SK-N-DZ (cell line): ENCODE results near the gene APOD.
A peak's percentile ranks its signal among the peaks of the same experiment; 100 is the strongest.

Experiments
- DNase-seq: peaks from one replicate; pipeline ENCODE4 v3.0.0-alpha.2; 2015; ENCODE audit warnings: low spot score

APOD gene

GRCh38 chr3:195554458-195554857 lies 29.3 kb downstream of the APOD start:
- no peak for DNase-seq

DNA sequence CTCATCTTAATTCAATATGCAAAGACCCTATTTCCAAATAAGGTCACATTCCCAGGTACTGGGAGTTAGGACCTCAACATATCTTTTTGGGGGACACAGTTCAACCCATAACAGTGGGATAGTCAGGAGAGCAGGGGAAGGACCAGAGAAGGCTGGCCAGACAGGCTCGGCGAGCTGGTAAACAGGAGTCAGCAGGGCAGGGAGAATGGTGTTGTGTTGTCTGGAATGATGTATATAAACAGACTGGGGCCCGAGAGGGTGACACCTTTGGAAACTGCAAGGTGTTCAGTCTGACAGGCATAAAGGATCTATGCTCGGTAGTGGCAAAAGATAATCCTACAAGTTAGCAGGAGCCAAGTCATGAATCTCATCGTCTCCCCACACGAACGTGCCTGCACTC lies 30.5 kb downstream of the APOD start:
- no peak for DNase-seq

GRCh38 chr3:195551381-195551978 lies 32.3 kb downstream of the APOD start:
- no peak for DNase-seq

DNA sequence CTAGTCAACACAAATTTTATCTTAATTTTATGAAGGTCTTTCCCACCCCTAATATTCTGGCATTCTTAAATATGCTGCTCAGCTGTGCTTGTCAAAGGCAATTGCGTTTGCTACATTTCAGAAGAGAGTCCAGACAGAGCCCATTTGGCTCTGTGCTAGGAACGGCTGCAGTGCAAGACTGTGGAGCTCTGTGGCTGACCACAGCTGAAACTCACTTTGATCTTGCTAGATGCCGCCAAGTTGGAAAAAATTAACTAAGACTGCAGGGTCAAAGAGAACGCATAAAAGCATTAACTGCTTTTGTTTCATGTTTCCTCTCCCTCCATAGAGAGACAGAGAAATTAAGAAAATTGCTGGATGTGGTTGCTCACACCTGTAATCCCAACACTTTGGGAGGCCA lies 33.0 kb downstream of the APOD start:
- no peak for DNase-seq

- DNase-seq: no peak
Observed at GRCh38 chr3:195549931-195550519, 33.7 kb downstream of the APOD start.

GRCh38 chr3:195548987-195549386 lies 34.8 kb downstream of the APOD start:
- no peak for DNase-seq

DNA sequence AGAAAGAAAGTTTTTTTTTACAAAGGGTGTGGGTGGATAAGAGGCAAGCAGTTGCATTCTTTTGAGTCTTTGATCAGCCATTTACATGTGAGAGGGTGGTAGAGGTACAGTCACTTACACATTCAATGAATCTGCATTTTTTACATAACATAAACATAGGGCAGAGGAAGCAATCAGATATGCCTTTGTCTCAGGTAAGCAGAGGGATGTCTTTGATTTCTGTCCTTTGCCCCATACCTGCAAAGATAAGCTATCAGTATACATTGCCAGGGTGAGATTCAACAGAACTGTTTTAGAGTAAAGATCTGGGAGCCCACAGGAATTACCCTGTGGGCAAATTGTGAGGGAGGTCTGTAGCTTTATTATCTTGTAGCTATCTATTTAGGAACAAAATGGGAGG lies 35.2 kb downstream of the APOD start:
- no peak for DNase-seq

- DNase-seq: no peak
Observed at GRCh38 chr3:195548006-195548405, 35.7 kb downstream of the APOD start.

DNA sequence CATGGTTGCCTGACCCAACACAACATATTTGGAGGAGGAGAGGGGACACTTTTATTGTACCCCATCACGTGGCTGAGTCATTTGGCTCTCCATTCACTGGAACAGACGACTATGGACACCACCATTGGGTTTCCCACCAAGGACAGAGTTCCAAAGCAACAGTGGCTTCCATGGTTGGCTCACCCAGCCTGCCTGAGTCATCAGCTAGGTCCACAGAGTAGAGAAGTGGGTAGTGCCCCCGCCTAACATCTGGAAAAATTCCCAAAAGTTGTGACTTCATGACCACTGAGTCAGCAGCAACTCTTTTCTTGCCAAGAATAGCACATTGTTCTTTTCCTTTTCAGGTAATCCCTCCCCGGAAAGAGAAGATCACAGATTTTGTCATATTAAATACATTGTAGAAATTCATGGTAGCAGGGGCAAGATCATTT lies 37.6 kb downstream of the APOD start:
- no peak for DNase-seq

DNA sequence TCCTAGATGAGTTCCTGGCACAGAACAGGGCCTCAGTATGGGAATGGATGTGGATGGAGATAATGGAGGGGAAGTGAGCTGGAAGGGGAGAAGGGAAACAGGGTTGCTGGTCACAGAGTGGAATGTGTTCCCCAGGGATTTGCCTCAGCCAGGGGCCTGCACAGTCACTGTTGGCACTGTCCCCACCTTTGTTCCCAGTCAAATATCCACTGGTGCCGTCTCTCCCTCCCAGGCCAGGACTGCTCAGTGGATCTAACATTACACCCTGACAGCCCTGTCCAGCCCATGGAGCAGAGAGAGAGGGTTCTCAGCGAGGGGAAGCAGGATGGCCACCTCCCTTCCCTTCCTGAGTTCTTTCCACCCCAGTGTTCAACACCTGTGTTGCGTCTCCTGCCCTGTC lies 39.1 kb downstream of the APOD start:
- peak; percentile 58 for DNase-seq

GRCh38 chr3:195544230-195544536 lies 39.6 kb downstream of the APOD start:
- no peak for DNase-seq

- DNase-seq: peak; percentile 82
Observed at GRCh38 chr3:195543500-195544229, 40.1 kb downstream of the APOD start.

DNA sequence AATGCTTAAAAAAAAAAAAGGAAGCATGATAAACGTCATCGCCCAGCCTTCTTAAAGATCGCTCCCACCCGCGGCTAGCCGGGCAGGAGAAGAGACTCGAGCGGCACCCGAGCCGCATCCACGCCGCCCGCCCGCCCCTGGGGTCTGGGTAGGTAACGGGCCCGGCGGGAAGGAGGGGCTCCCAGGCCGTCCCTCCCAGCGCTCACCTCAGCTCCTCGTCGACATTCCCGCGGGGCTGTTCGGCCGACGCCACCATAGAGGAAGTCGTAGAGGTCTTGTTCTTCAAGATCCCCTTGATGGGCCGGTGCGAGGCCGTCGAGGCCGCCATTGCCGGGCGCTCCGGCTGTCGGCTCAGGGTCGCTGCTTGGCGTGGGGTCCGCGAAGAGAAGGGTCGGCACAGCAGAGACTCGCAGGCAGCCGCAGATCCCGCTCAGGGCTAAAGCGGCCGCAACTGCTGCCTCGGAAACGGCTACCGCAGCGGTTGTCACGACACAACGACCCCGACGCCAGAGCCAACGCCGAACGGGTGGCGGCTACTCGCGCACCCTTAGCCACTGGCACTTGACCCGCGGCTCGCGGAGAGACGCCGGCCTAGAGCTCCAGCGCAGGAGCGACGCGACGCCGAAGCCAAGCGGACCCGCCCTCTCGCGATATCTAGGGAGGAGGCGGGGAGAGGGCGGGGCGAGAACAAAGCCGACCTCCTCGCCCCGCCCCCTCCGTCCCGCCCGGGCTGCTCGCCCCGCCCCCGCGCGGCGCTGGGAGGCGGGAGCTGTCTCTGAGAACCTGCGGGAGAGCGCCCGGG lies 40.8 kb downstream of the APOD start, which contains the start of gene PPP1R2:
Gene PPP1R2 (minus strand): TSS at position 628 of the 802 bp plus-strand sequence. CDS start 300 bp downstream, at position 328.
- peak; percentile 94 for DNase-seq

DNA sequence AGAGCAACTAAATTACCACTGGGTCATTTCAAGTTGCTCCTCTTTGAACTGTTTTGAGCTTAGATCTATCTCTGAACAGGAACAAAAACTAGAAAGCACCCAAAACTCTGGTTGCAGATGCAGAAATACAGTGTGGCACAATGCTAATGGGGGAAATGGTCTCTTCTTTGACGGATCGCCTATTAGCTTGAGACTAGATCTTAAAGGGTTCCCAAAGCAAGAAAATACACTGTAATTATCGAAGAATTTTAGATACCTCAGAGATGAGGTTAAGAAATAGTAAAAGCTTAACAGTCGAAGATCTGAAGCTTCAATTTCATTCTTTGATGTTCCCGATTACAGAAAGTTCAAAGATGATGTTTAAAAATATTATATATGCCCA lies 41.4 kb downstream of the APOD start:
- no peak for DNase-seq

GRCh38 chr3:195540511-195540910 lies 43.2 kb downstream of the APOD start:
- DNase-seq: no peak

- no peak for DNase-seq
Observed at GRCh38 chr3:195540027-195540426, 43.7 kb downstream of the APOD start.

DNA sequence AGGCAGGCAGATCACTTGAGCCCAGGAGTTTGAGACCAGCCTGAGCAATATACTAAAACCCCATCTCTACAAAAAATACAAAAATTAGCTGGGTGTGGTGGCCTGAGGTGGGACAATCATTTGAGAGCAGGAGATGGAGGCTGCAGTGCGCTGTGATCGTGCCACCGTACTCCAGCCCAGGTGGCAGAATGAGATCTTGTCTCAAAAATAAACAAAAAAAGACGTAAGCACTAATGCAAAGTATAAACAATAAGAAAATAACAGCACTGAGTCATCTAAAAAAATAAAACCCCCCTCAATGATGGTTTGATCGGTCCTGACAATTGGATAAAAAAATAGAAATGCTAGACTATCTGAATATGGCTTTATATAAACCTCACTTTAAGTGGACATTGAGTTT lies 44.3 kb downstream of the APOD start:
- no peak for DNase-seq

GRCh38 chr3:195537995-195538394 lies 45.7 kb downstream of the APOD start:
- no peak for DNase-seq

- DNase-seq: no peak
Observed at GRCh38 chr3:195535293-195535692, 48.4 kb downstream of the APOD start.

- DNase-seq: no peak
Observed at GRCh38 chr3:195532834-195533233, 50.9 kb downstream of the APOD start.

DNA sequence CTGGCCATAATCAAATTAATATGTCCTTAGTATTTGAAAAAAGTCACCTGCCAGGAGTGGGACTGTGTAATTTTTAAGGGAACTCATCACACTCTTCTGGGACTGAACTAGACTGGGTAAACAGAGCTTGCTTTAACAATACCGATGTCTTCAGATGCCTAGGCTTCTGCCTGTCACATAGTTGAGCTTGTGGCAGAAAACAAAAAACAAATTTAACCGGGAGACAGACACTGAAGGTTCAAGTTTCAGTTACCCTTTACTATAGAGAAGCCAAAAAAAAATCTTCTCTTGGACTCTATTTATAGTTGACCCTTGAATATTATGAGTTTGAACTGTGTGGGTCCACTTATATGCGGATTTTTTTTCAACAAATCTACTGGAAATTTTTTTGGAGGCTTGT lies 51.4 kb downstream of the APOD start:
- no peak for DNase-seq

DNA sequence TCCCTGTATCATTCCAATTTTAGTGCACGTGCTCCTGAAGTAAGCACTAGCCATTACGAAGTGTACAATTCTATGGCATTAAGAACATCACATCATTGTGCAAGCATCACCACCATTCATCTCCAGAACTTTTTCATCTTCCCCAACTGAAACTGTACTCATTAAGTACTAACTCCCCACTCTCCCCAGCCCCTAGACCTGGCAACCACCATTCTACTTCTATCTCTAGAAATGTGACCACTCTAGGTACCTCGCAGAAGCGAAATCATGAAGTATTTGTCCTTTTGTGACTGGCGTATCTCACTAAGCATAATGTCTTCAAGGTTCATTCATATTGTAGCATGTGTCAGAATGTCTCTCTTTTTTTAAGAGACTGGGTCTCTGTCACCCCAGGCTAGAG lies 52.1 kb downstream of the APOD start:
- DNase-seq: no peak
